Skin of body (tissue), 2 donors: ENCODE measurements around the gene PIGR. TPM values are rescaled to one million over a fixed set of nuclear protein-coding genes. Genes with fewer than 3 reads are reported as not detected.

ENCODE experiments used
- DNase-seq: peaks from one replicate; lab custom pipeline; 2025; lab: John Stamatoyannopoulos, UW
- total RNA-seq: library from RNA; depleted of rRNA; stranded (reverse); fragments of >200 nt; gene quantifications from one replicate; pipeline ENCODE4 v1.2.3, GENCODE V29; 2014

The PIGR gene
- total RNA-seq, 1 donor from 2014 or later, result not detected

DNA sequence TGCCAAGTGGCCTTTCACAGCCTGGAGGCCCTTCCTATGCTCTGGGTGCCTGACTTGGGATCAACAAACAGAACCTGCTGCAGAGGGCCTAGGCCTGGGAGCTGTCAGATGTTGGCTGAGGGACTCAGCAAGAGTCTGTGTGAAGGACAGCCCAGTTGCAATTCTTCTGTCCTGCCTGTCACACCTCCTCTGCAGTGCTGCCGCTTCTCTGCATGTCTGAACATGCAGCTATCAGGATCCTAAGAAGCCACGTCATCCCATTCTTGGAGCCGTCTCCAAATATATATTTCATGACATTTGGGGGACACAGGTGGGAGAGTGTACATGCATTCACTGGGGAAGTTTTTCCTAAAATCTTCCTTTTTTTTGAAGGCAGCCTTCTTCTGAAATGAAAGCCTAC lies 15.4 kb upstream of the PIGR start:
- DNase-seq, result no peak

DNA sequence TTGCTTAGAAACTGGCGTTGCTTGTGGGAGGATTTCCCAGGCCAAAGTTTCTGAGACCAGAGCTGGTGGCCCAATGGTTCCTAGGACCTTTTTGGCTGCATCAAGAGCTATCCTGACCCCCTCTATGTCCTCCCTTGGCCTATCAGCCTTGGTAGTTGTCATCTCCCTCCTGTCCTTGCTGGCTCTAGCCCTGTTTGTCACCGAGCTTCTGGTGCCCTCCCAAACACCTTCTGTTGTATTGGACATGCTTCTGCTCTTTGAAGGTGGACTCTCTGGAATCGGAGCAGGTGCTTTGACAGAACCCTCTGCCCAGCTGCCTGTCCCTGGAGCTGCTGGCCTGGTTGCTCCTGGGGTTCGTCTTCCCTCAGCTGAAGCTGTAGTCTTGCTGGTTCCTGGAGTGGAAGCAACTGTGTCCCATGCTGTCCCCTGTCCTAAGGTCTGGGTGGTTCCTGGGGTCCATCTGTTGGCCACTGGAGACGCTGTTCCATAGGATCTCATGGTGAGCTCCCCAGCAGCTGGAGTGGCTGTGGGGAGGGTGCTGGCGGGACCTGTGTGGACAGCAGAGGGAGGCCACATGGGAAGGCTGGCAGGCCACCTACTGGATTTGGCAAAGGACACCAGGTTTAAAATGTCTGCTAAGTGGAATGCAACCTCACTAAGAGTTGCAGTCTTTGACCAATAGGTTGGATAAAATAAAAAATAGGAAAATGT lies 14.6 kb upstream of the PIGR start:
- no peak for DNase-seq

DNA sequence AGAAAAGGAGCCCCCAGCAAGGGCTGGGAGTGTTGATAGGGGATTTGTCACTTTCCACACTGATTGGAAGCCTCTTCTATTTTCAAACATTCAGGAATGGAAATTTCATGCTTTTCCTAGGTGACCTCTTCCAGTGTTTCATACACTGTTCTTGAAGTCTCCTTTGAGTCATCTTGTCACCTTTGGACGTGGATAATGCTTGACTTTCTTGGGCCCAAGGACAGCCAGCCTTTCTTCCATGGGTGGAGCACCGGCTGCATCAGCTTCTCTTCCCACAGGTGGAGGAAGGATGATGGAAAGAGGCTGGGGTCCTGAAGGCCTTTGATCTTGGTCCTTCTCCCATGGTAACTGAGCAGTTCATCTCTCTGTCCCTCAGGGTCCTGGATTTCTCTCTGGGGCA lies 11.9 kb upstream of the PIGR start:
- no peak for DNase-seq

DNA sequence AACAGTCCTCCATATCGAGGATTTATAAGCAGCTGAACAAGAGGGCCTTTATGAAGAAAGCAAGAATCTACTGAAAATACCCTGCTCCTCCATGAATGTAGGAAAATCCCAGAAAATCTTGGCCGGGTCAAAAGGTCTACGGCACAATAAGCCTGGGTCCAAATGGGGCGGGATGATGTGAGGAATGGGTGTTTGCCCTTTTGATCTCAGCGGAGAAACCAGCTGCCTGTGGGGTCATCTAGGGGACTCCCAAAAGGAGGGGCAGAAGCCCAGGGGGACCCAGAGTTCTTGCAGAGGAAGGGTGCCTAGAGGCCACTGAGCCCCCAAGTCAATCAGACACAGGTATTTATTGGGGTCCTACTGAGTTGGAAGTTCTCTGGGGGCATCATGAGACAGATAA lies 11.4 kb upstream of the PIGR start:
- DNase-seq, result no peak

DNA sequence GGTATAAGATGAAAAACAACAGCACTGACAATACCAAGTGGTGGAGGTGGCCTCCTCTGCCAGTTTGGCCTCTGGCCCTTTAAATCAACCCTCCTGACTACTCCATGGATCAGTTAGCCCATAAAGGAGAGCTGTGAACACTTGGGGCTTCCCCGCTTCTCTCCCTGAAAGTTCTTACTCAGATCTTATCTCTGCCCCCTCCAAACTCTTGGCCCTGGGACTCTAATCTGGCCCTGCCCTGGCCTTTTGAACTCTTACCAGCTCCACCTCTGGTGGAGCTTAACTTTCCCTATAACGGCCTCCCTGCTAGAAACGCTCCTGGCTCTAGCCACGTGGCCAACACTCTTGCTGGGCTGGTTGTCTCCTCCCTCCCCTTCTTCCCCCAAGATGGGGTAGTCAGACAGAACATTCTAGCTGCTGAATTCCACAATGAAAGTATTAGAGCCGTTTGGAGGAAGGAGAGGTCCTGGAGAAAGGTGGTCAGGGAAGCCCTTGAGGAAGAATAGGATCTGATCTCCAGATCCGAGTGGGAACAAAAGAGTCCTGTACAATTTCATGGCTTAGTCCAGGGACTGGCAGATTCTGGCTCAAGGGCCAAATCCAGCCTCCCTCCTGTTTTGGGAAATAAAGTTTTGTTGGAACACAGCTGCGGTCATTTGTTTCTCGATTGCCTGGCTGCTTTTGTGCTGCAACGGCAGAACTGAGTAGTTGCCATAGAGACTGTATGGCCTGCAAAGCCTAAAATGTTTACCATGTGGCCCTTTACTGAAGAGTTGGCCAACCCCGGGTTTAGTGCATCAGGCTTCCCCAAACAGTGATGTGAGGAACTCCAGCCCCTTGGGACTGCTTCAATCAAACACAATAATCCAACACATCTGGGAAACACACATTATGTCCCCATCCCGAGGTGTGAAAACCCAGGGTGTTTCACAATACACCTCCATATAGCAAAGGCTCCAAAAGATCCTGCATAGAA lies 9.5 kb upstream of the PIGR start:
- peak; percentile 20 for DNase-seq

DNA sequence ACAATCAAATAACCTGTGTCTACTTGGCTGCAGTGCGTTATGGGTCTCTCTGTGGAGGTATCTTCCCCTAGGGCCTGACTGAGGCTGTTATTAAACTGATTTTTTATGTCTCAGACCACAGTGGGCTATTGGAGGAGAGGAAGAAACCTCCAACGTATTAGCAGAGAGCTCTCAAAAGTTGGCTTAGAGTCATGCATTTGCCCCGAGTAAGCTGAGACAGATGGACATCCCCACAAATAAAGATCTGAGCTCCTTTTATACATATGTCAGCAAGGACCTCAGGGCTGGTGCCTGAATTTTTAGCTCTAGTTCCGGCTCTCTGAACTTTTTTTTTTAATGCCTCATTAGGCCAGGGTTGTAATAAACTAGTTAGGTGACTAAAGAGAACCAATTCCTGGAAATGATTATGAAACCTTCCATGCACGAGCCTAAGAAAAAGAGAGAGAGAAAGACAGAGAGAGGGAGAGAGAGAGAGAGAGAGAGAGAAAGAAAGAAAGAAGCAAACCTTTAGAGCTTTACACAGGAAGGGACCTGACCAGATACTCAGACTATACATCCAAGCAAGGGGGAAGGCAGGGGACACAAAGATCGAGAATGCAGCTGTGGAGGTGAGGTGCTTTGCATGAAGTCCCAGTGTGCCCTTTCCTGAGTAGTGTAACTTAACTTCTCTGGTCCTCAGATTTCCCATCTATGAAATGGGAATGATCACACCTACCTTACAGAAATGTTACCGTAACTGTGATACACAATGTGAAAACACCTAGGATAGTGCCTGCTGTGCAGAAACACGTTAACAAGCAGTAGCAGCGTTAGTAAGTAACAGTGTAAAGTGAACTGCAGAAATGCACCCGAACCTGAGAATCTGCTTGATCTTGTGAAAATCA lies 8.4 kb upstream of the PIGR start:
- no peak for DNase-seq

DNA sequence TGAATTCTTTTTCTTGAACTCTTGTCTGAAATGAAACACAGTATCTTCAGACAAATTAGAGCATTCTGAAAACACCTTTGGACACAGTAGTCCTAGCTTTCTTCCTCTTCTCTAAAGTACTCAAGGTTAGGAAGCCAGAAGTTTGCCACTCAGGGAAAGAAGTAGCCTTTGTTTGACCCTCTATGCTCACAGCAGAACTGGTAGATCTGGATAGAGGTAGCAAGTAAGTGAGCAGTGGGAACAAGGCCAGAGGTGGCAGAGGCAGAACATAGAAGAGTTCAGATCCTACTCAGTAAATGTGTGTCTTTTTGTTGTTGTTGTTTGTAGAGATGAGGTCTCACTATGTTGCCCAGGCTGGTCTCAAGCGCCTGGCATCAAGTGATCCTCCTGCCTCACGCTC lies 7.4 kb upstream of the PIGR start:
- no peak for DNase-seq

DNA sequence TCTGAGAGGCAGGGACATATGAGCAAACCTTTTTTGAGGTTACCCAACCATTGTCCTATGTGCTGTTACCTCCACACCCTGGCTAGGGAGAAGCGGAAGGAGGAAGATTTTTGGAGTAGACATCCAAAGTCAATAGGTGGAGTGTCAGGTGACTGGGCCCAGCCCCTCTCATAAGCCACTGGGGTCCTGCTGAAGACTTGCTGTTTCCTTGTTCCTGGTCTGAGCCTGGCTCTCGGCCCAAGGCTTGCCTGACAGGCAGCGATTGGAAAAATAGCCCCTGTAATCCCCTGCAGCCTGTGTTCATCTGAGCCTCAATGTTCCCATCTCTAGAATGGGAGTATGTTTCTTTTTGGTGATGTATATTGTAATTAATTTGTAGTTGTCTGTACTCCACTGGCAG lies 6.9 kb upstream of the PIGR start:
- DNase-seq, result no peak

DNA sequence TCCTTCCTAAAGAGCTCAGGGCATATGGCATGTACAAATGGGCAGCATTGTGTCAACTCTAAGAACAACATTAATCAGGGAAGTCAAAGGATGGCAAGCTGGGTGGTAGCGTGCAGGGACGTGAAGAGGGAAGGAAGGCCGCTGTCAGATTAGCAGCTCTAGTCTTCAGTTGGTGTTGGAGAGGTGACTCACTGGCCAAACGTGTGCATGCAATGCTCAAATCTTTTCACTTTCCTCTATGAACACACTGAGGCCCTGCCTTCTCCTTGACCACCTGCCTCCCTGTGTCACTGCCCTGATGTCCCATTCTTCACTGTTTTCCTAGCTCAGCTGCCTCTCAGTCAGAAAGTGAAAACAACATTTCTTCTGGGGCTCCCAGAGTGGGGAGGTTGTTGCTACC lies 5.9 kb upstream of the PIGR start:
- DNase-seq, result no peak

DNA sequence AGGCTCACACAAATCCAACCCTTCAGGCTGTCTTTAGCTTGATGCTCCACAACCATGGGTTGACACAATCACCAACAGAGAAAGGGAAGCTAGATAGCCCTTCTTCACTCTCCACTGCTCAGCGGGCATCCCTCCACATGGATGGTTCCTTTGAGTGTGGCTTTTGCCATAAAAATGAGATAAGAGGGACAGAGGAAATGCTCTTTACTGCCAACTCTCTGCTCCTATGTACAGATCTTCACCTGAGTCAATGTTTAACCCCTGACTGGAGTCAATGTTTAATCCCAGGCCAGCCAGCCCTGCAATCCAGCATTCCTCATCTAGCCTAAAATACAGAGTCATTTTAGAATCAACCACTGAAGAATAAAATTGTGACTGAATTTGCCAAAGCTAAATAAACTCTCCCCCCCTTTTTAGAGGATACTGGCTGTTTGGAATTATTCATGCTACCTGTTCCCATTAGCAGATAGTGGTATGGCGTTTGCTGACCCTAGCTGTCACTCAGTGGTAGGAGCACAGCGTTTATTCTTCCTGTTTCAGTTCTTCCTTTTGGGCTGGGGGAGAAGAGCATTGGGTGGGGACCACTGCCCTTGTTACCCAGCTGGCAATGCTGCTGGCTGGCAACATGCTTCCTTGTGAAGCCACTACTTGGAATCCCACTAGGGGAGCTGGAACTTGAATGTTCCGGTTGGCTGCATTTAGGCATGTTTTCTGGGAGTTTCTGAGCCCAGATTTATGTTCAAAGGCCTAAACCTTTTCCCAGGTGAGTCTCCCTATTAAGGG lies 5.2 kb upstream of the PIGR start:
- DNase-seq, result no peak

DNA sequence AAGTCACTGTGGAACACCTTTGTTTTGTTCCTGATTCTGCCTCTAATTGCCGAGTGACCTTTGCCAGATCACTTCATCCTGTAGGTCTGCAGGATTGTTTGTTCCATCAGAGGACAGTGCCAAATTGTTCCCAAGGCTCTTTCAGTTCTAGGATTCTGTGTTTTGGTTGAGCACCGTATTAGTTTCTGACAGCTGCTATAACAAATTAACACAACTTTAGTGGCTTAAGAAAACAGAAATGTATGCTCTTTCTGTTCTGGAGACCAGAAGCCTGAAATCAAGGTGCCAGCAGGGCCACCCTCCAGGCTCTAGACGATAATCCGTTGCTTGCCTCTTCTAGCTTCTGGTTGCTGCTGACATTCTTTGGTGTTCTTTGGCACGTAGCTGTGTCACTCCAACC lies 3.4 kb upstream of the PIGR start:
- DNase-seq, result no peak

DNA sequence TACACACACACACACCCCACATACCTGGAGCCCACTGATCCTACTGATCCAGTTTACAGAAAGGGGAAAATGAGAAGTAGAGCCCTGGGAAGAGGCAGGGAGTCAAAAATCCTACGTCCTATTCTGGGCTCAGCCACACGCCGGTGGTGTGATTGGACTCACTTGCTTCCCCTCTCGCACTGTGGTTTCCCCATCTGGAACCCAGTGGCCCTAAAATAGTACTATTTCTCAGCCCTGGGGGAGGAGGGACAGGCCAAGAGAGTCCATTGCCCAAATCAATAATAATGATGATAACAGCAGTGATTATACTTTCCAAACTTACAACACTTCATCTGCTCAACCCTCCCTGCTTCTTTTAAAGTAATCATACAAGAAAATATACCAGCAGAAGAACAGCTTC lies 2.9 kb upstream of the PIGR start:
- no peak for DNase-seq

DNA sequence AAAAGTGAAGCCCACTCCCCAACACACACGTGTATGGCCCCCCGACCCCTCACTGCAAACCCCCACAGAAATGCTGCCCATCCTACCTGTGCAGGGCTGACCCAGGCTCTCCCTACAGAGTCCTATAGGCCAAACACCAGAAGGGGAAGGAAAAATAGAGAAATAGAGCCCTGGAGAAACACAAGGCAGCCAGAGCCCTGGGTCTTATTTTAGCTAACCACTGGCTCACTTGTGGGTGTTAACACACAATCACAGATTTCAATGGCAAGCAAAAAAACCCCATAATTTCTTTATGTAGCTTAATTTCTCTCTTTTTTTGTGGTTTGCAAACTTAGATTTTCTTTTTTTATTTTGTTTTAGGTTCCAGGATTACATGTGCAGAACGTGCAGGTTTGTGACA lies 989 bp upstream of the PIGR start:
- DNase-seq, result no peak

DNA sequence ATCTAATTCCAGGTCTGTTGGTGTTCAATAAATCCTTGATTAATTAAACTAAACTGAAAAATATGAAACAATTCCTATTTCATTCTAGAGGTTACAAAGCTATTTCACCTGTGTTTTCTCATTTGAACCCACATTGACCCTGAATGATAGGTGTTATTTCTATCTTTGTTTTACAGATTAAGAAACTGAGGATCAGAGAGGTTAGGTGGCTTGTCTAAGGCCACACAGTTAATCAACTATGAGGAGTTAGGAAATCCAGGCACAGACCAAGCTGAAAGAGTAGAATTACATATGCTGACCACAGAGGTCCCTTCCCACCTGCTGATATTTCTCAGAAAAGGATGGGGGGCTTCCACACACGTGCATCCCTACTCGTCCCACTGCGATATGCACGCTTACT lies 487 bp downstream of the PIGR start:
- DNase-seq, result no peak

DNA sequence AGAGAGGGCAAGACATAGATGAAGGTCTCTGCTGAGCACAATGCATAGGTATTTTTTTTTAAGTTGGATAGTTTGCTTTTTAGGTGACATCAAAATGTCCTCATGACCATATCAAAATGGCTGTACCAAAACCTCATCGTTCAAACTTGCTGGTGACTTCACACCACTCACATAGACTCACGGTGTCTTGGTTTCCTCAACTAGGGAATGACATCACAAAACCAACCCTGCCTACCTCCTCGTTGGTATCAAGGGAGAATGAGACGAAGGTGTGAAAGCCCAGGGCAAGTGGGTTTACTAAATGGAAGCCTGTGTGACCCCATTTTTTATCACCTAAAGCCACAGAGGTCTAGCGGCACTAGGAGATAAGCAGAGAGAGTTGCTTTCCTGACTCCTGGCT lies 1.6 kb downstream of the PIGR start:
- no peak for DNase-seq

DNA sequence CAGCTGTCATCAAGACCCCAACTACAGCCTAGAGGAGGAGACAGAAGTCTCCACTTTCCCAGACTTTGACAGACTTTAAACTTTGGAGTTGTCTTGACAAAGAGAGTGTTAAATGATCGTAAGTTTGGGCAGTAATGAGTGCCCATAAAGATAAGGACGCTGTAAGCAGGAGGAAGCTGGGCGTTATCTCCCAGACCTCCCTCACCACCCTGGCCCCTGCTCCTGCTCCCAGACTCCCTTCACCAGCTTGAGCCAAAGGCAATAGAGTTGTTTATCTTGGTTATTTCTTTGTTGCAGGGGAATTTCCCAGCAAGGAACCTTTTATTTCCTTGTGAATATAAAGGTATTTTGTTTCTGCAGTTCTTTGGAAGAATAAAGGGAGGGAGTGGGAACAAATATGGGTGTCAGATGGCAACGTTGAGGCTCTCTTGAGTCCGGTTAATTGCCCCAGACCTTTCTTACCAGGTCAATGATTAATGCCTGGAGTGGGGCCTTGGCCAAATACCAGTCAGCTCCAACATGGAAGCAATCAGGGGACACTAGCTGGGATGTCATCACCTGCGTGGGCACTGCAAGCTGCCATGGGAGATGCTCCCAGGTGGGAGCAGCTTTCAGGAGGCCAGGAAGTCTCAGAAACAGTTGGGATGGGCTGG lies 4.4 kb downstream of the PIGR start:
- no peak for DNase-seq

DNA sequence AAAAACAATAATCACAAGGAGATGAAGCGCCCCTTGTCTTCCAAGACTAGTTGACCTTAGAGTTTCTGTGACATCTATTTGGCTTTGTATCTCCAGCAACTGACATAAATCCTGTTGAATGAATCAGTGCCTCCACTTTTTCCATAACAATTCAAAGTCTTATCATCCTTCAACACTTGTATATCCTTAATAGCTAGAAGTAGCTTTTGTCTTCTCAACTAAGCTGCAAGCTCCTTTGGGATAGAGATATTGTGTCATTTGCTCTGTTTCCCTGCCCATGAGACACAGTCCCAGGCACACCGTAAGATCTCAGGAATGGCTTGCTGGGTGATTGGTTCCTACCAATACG lies 5.7 kb downstream of the PIGR start:
- DNase-seq, result no peak

DNA sequence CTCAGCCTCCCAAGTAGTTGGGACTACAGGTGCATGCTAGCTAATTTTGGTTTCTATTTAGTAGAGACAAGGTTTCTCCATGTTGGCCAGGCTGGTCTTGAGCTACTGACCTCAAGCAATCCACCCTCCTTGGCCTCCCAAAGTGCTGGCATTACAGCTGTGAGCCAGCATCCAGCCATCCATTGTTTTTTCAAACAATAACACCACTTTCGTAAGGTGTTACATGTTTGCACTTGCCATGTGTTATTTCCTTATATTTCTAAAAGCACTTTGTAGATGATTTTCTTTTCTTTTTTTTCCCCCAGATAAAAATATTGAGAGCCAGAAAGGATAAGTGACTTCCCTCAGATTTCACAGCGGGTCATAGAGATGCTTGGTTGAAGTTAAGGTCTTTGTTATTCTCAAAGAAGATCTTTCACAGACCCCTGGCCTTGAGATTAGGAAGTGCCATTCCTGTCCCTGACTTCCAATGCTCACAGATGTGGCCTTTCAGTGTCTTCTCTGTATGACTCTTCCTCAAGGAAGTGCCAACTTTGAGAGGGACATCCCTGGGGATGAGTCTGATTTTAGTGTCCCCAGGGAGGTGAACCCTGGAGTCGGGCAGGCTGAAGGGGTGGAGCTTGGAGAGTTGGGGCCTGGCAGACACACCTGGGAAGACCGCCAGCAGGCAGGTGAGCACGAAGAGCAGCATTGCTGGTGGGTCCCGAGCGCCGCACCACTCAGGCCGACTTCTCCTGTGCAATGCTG lies 6.3 kb downstream of the PIGR start:
- DNase-seq, result no peak

DNA sequence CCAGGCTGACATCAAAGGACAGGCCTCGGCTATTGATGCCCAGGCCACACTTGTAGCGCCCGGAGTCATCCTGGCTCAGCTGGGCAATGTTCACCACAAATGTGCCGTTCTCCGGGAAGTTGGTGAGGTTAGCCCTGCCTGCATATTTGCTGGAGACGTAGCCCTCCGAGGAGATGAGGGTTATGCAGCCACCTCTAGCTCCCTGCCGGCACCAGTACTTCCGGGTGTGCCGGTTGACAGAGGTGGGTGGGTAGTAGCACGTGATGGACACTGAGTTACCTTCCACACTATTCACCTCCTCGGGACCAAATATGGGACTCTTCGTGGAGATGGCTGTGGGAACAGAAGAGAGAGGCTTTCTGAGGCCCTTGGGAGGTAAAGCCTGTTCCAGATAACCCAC lies 7.1 kb downstream of the PIGR start:
- DNase-seq, result no peak

DNA sequence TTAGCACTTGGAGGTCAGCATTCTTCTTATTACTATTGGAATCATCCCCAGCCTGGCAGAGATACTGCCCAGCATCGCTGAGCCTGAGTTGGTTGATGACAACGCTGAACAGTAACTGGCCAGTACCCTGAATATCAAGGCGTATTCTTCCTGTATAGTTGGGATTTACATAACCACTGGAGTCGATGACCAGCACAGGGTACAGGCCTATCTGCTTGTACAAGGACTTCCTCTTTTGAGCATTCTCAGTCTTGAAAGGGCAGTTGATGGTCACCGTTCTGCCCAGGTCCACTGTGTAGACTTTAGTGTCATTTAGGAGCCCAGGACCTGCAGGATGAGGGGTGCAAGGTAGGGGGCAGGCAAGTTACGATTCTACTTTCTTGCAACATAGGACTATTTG lies 8.8 kb downstream of the PIGR start:
- no peak for DNase-seq
